Endodermal cell (in vitro differentiated cells): ENCODE results near the gene GLYATL1. TPM values are rescaled to one million over a fixed set of nuclear protein-coding genes. Genes with fewer than 3 reads are reported as not detected.

Source experiments
- DNase-seq: peaks from one replicate; pipeline ENCODE4 v3.0.0-alpha.2; 2017
- H3K27ac ChIP-seq: 2 replicates; pipeline ENCODE4 v1.5.1; 2013; ENCODE audit warnings: mild to moderate bottlenecking, low read depth, low read length, moderate library complexity
- H3K27me3 ChIP-seq: 2 replicates; pipeline ENCODE4 v1.6.1; 2013; ENCODE audit warnings: mild to moderate bottlenecking, low read length, moderate library complexity; ENCODE audit not compliant: insufficient read depth, control insufficient read depth, poor library complexity, severe bottlenecking
- H3K36me3 ChIP-seq: 2 replicates; pipeline ENCODE4 v1.7.0; 2013; ENCODE audit warnings: mild to moderate bottlenecking, low read length, moderate library complexity; ENCODE audit not compliant: control insufficient read depth, insufficient read depth
- H3K4me1 ChIP-seq: one replicate; pipeline ENCODE4 v1.7.0; 2013; ENCODE audit warnings: low read length; ENCODE audit not compliant: control insufficient read depth, insufficient read depth
- H3K4me3 ChIP-seq: 2 replicates; pipeline ENCODE4 v1.5.1; 2013; ENCODE audit warnings: mild to moderate bottlenecking, low read length, moderate library complexity
- H3K9ac ChIP-seq: 2 replicates; pipeline ENCODE4 v1.6.1; 2013; ENCODE audit warnings: mild to moderate bottlenecking, low read length, moderate library complexity; ENCODE audit not compliant: poor library complexity, severe bottlenecking; ENCODE audit errors: extremely low read depth
- H3K9me3 ChIP-seq: 2 replicates; pipeline ENCODE4 v1.6.1; 2013; ENCODE audit warnings: mild to moderate bottlenecking, low read length, moderate library complexity; ENCODE audit not compliant: control insufficient read depth
- H3K27ac Mint-ChIP-seq: 2 replicates; pipeline ENCODE4 v1.8.0; 2020; ENCODE audit warnings: mixed read lengths
- H3K27me3 Mint-ChIP-seq: 2 replicates; pipeline ENCODE4 v1.8.0; 2021; ENCODE audit warnings: mild to moderate bottlenecking, mixed read lengths; ENCODE audit not compliant: insufficient read depth
- H3K36me3 Mint-ChIP-seq: 2 replicates; pipeline ENCODE4 v1.8.0; 2020; ENCODE audit warnings: low read depth, mixed read lengths
- H3K4me1 Mint-ChIP-seq: 2 replicates; pipeline ENCODE4 v1.8.0; 2020; ENCODE audit warnings: mixed read lengths
- H3K4me3 Mint-ChIP-seq: 2 replicates; pipeline ENCODE4 v1.8.0; 2020; ENCODE audit warnings: mild to moderate bottlenecking, moderate library complexity, mixed read lengths
- H3K9me3 Mint-ChIP-seq: 2 replicates; pipeline ENCODE4 v1.8.0; 2020; ENCODE audit warnings: mild to moderate bottlenecking, mixed read lengths
- WGBS, 2 experiments: methylation state at CpG; one replicate each; pipeline versions ENCODE4 v1.1.5 to v1.1.7; 2013; ENCODE audit warnings: missing lambda C conversion rate in 2 of 2, mixed read lengths in 1 of 2; ENCODE audit not compliant: insufficient coverage in 1 of 2, insufficient read length in 1 of 2; 5-methylcytosine and 5-hydroxymethylcytosine counted together
- total RNA-seq, 2 donors: library from RNA; stranded (reverse); fragmentation: NEBNext Ultra II Directional in 1 of 2; extraction: Animal tissue kit (Norgen Biotek cat#: 25700) in 1 of 2; gene quantifications; 2 replicates in 1 of 2; 3 replicates in 1 of 2; pipeline ENCODE4 v1.2.1, GENCODE V29; 2021
- TF ChIP-seq, protein P1 (sequence below): fragments of 200-600 bp; sonication (generic); conservative IDR thresholded peaks from 2 replicates; pipeline ENCODE4 v1.5.0; 2021; ENCODE audit warnings: antibody characterized with exemption, mild to moderate bottlenecking

GLYATL1 gene
- total RNA-seq, 2 donors from 2014 or later = 5.0 to 12.5 TPM

DNA sequence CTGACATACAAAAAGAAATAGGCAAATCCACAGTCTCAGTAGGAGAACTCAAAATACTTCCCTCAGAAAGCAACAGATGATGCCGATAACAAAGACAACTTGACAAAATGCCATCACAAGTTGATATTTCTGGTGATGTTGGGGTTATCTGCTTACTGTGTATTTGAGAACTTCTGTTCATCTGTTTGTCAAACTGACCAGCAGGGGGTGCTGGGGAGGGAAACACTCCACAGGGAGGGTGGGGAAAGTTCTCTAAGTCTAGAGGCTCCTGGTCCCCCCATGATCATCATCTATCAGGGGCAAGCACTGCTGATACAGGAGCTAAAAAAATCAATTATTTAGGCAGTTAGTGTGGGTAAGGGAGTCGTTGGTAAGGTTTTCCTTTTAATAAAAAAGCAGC lies 19.2 kb downstream of the GLYATL1 start:
- Mint-ChIP-seq H3K9me3 (no peaks in the 10 kb centered on the region), H3K4me3 (no peak overlapping the region), H3K27me3 (peaks cover 21% of the 10 kb centered on the region), H3K27ac (no peak overlapping the region), H3K4me1 (peaks cover 9% of the 10 kb centered on the region), H3K36me3 (no peaks in the 10 kb centered on the region)
- Histone ChIP-seq H3K4me3 (no peak overlapping the region), H3K9me3 (no peaks in the 10 kb centered on the region), H3K9ac (no peak overlapping the region), H3K27me3 (no peaks in the 10 kb centered on the region), H3K4me1 (no peaks in the 10 kb centered on the region), H3K36me3 (no peaks in the 10 kb centered on the region), H3K27ac (no peak overlapping the region)
- WGBS, 2 experiments = 100% methylated on average over 1 of the region's 2 CpGs
- DNase-seq = peak; percentile 75
- TF ChIP-seq, protein P1, sequence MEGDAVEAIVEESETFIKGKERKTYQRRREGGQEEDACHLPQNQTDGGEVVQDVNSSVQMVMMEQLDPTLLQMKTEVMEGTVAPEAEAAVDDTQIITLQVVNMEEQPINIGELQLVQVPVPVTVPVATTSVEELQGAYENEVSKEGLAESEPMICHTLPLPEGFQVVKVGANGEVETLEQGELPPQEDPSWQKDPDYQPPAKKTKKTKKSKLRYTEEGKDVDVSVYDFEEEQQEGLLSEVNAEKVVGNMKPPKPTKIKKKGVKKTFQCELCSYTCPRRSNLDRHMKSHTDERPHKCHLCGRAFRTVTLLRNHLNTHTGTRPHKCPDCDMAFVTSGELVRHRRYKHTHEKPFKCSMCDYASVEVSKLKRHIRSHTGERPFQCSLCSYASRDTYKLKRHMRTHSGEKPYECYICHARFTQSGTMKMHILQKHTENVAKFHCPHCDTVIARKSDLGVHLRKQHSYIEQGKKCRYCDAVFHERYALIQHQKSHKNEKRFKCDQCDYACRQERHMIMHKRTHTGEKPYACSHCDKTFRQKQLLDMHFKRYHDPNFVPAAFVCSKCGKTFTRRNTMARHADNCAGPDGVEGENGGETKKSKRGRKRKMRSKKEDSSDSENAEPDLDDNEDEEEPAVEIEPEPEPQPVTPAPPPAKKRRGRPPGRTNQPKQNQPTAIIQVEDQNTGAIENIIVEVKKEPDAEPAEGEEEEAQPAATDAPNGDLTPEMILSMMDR = peak; percentile 74

GRCh38 chr11:58963551-58964104 lies 24.3 kb downstream of the GLYATL1 start:
- no peaks in the 10 kb centered on the region for H3K36me3 Mint-ChIP-seq
- peaks cover 68% of the 10 kb centered on the region for H3K27me3 Mint-ChIP-seq
- no peaks in the 10 kb centered on the region for H3K9me3 Mint-ChIP-seq
- H3K9ac ChIP-seq = no peak overlapping the region
- no peaks in the 10 kb centered on the region for H3K36me3 ChIP-seq
- peak overlapping the region; percentile 54 for H3K4me3 Mint-ChIP-seq
- 85 to 92% methylated on average over 21 to 27 of the region's 27 CpGs for WGBS, 2 experiments
- peak overlapping the region; percentile 40 for H3K27ac Mint-ChIP-seq
- H3K4me1 ChIP-seq = no peaks in the 10 kb centered on the region
- H3K27ac ChIP-seq = no peak overlapping the region
- H3K4me3 ChIP-seq = no peak overlapping the region
- H3K27me3 ChIP-seq = no peaks in the 10 kb centered on the region
- TF ChIP-seq, protein P1 = peak; percentile 65
- H3K9me3 ChIP-seq = no peaks in the 10 kb centered on the region
- peaks cover 7% of the 10 kb centered on the region for H3K4me1 Mint-ChIP-seq
- peak; percentile 93 for DNase-seq

- Histone ChIP-seq H3K27me3 (no peaks in the 10 kb centered on the region), H3K4me1 (no peaks in the 10 kb centered on the region), H3K27ac (no peak overlapping the region), H3K36me3 (no peaks in the 10 kb centered on the region), H3K9ac (no peak overlapping the region), H3K4me3 (no peak overlapping the region), H3K9me3 (no peaks in the 10 kb centered on the region)
- Mint-ChIP-seq H3K27me3 (peaks cover 82% of the 10 kb centered on the region), H3K4me1 (peaks cover 6% of the 10 kb centered on the region), H3K9me3 (no peaks in the 10 kb centered on the region), H3K36me3 (no peaks in the 10 kb centered on the region), H3K27ac (no peak overlapping the region), H3K4me3 (no peak overlapping the region)
- TF ChIP-seq, protein P1 = no peak
- DNase-seq = no peak
- WGBS, 2 experiments = 63 to 100% methylated on average over 4 to 6 of the region's 6 CpGs
Measured at GRCh38 chr11:58965246-58965985, 26.1 kb downstream of the GLYATL1 start.
